OCI-LY3 (cell line): ENCODE data around the gene TNS3.

Experiments used
- EZH2phosphoT487 ChIP-seq: fragments of 200-600 bp; shearing (Covaris generic); IDR thresholded peaks from 2 replicates; pipeline ENCODE4 v1.6.1; 2018; ENCODE audit warnings: antibody characterized with exemption, mixed run types, low read depth
- TF ChIP-seq, protein P1 (sequence below): fragments of 200-600, 300-600 bp; sonication (generic); IDR thresholded peaks from 2 replicates; pipeline ENCODE4 v1.5.1; 2014; ENCODE audit warnings: antibody characterized with exemption, low read length, low read depth

DNA sequence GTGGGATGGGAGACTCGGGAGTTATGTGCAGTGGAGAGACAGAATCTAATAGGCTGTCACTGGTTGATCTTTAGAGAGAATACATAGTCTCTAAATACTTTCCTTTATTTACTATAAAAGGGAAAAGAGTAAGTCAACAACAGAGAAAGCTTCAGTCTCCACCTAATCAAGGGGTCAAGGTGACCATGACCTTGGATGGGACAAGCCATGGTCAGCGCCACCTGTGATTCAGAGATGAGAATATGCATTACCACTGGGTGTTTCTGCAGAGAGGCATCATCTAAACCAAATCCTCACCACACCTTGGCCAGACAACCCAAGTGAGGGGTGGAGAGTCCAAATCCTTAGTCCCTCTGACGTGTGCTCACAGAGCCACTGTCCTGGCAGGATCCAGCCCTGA lies 39.9 kb downstream of the TNS3 start:
- TF ChIP-seq, protein P1, sequence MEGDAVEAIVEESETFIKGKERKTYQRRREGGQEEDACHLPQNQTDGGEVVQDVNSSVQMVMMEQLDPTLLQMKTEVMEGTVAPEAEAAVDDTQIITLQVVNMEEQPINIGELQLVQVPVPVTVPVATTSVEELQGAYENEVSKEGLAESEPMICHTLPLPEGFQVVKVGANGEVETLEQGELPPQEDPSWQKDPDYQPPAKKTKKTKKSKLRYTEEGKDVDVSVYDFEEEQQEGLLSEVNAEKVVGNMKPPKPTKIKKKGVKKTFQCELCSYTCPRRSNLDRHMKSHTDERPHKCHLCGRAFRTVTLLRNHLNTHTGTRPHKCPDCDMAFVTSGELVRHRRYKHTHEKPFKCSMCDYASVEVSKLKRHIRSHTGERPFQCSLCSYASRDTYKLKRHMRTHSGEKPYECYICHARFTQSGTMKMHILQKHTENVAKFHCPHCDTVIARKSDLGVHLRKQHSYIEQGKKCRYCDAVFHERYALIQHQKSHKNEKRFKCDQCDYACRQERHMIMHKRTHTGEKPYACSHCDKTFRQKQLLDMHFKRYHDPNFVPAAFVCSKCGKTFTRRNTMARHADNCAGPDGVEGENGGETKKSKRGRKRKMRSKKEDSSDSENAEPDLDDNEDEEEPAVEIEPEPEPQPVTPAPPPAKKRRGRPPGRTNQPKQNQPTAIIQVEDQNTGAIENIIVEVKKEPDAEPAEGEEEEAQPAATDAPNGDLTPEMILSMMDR = no peak
- no peak for TF ChIP-seq EZH2phosphoT487
